Neural progenitor cell (in vitro differentiated cells): Measurements from ENCODE around the gene KSR1.

ENCODE experiments used
- EZH2 ChIP-seq: fragments of 200-600 bp; sonication (generic); IDR thresholded peaks from 2 replicates; pipeline ENCODE4 v1.6.1; 2017; ENCODE audit warnings: antibody characterized with exemption, mild to moderate bottlenecking, moderate library complexity
- TF ChIP-seq, protein P1 (sequence below): fragments of 200-600 bp; sonication (generic); IDR thresholded peaks from 2 replicates; pipeline ENCODE4 v1.5.1; 2017; ENCODE audit warnings: antibody characterized with exemption, mild to moderate bottlenecking

DNA sequence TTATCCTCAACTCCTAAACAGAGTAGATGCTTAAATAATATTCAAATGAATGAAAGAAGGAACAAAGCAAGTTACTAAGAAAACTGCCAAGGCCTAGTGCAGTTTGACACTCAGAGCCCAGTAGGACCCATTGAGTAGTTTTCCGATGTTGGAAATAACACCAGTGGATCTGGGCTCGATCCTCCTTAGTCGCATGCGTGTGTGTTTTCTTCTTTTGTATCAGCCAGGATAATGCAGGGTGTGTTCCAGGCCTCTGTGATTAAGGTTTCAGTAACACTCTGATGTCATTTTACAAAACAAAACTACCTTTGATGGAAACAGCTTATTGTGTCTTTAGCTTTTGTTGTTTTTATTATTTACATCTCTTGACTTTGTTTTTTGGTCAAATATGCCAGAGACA is 24.5 kb downstream of the KSR1 start:
- TF ChIP-seq, protein P1, sequence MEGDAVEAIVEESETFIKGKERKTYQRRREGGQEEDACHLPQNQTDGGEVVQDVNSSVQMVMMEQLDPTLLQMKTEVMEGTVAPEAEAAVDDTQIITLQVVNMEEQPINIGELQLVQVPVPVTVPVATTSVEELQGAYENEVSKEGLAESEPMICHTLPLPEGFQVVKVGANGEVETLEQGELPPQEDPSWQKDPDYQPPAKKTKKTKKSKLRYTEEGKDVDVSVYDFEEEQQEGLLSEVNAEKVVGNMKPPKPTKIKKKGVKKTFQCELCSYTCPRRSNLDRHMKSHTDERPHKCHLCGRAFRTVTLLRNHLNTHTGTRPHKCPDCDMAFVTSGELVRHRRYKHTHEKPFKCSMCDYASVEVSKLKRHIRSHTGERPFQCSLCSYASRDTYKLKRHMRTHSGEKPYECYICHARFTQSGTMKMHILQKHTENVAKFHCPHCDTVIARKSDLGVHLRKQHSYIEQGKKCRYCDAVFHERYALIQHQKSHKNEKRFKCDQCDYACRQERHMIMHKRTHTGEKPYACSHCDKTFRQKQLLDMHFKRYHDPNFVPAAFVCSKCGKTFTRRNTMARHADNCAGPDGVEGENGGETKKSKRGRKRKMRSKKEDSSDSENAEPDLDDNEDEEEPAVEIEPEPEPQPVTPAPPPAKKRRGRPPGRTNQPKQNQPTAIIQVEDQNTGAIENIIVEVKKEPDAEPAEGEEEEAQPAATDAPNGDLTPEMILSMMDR = no peak
- TF ChIP-seq EZH2 = no peak
